H1 (cell line): ENCODE results near the gene TMEM185B. TPM values are rescaled to one million over a fixed set of nuclear protein-coding genes. Genes with fewer than 3 reads are reported as not detected.

Source experiments
- CTCF ChIA-PET: fragments of 300-600 bp; sonication (Branson Sonifier 250); formaldehyde crosslinking; loops from one replicate; lab custom pipeline; 2021; ENCODE audit not compliant: partially characterized antibody; lab: Charles Lee
- POLR2A ChIA-PET: fragments of 300-600 bp; sonication (Branson Sonifier 250); formaldehyde crosslinking; loops from one replicate; lab custom pipeline; 2021; ENCODE audit warnings: inconsistent platforms; ENCODE audit not compliant: partially characterized antibody; lab: Charles Lee
- DNase-seq, 2 experiments: peaks; one replicate each; pipeline versions ENCODE4 v3.0.0 to v3.0.0-alpha.2; 2010 to 2022; ENCODE audit warnings: low spot score in 2 of 2, low read depth in 1 of 2, mixed read lengths in 1 of 2
- FAIRE-seq: peaks from 2 replicates; lab custom pipeline; 2011; peaks lifted over from hg19 to GRCh38; lab: Jason Lieb, UNC
- H2AFZ ChIP-seq: 2 replicates; pipeline ENCODE4 v1.8.1; 2012; ENCODE audit warnings: low read length, inconsistent platforms
- H2AK5ac ChIP-seq: 2 replicates; pipeline ENCODE4 v1.6.1; 2013; ENCODE audit warnings: low read depth, low read length
- H2BK120ac ChIP-seq: replicated peaks from 2 replicates; pipeline ENCODE3; 2013; ENCODE audit warnings: low read depth, low read length, inconsistent platforms
- H2BK12ac ChIP-seq: 2 replicates; pipeline ENCODE4 v1.6.1; 2013; ENCODE audit warnings: low read depth, low read length
- H2BK15ac ChIP-seq: 2 replicates; pipeline ENCODE4 v1.6.1; 2013; ENCODE audit warnings: low read length
- H2BK20ac ChIP-seq: 2 replicates; pipeline ENCODE4 v1.6.1; 2013; ENCODE audit warnings: low read length
- H2BK5ac ChIP-seq: 2 replicates; pipeline ENCODE4 v1.6.1; 2013; ENCODE audit warnings: low read depth, low read length
- H3K14ac ChIP-seq: 2 replicates; pipeline ENCODE4 v1.6.1; 2013; ENCODE audit warnings: inconsistent platforms; ENCODE audit not compliant: insufficient read length
- H3K18ac ChIP-seq: 2 replicates; pipeline ENCODE4 v1.6.1; 2013; ENCODE audit warnings: low read length; ENCODE audit errors: extremely low read depth
- H3K23ac ChIP-seq: 2 replicates; pipeline ENCODE4 v1.6.1; 2013; ENCODE audit warnings: inconsistent platforms; ENCODE audit not compliant: insufficient read length
- H3K23me2 ChIP-seq: 2 replicates; pipeline ENCODE4 v1.6.1; 2013; ENCODE audit warnings: low read depth, low read length
- H3K27ac ChIP-seq: 2 replicates; pipeline ENCODE4 v1.6.1; 2011; ENCODE audit warnings: low read depth, low read length, inconsistent platforms
- H3K27me3 ChIP-seq, 4 experiments: replicated peaks in 1 of 4; 1 replicate in 1 of 4; 2 replicates in 3 of 4; pipeline versions ENCODE4 v1.6.1 to v1.8.1; 2011 to 2013; ENCODE audit warnings: low read length in 3 of 4, mild to moderate bottlenecking in 3 of 4, inconsistent platforms in 2 of 4, mixed read lengths in 2 of 4, moderate library complexity in 1 of 4; ENCODE audit not compliant: control insufficient read depth in 3 of 4, insufficient read depth in 3 of 4; ENCODE audit errors: extremely low read depth in 1 of 4
- H3K36me3 ChIP-seq, 4 experiments: 2 replicates each; pipeline versions ENCODE4 v1.6.1 to v1.8.1; 2011 to 2013; ENCODE audit warnings: mild to moderate bottlenecking in 4 of 4, low read length in 3 of 4, moderate library complexity in 2 of 4, control low read depth in 1 of 4, inconsistent platforms in 1 of 4; ENCODE audit not compliant: insufficient read depth in 4 of 4, control insufficient read depth in 2 of 4
- H3K4ac ChIP-seq: replicated peaks from 2 replicates; pipeline ENCODE3; 2013; ENCODE audit warnings: low read length, low read depth, mixed read lengths, inconsistent platforms; ENCODE audit not compliant: insufficient read length
- H3K4me1 ChIP-seq, 4 experiments: replicated peaks in 1 of 4; 1 replicate in 1 of 4; 2 replicates in 3 of 4; pipeline versions ENCODE4 v1.6.1 to v1.8.1; 2011 to 2013; ENCODE audit warnings: low read length in 3 of 4, inconsistent platforms in 2 of 4, mixed read lengths in 1 of 4; ENCODE audit not compliant: insufficient read depth in 4 of 4, control insufficient read depth in 3 of 4
- H3K4me2 ChIP-seq, 2 experiments: 2 replicates each; pipeline versions ENCODE4 v1.6.1 to v1.8.1; 2011 to 2013; ENCODE audit warnings: low read depth in 2 of 2, low read length in 2 of 2, control low read depth in 1 of 2, inconsistent platforms in 1 of 2, mild to moderate bottlenecking in 1 of 2; ENCODE audit not compliant: insufficient read depth in 1 of 2
- H3K4me3 ChIP-seq, 4 experiments: fragments of 200-600, 300-600 bp in 1 of 4; sonication (generic), shearing (Covaris generic), sonication (Bioruptor Twin) in 1 of 4; 2 replicates each; pipeline versions ENCODE4 v1.5.1 to v1.8.1; 2011 to 2016; ENCODE audit warnings: low read length in 4 of 4, low read depth in 3 of 4, control low read depth in 2 of 4, inconsistent platforms in 2 of 4, mild to moderate bottlenecking in 2 of 4, mixed read lengths in 1 of 4, moderate library complexity in 1 of 4; ENCODE audit not compliant: insufficient read depth in 2 of 4; ENCODE audit errors: extremely low read depth in 1 of 4
- H3K56ac ChIP-seq: replicated peaks from 2 replicates; pipeline ENCODE3; 2013; ENCODE audit warnings: low read depth, mild to moderate bottlenecking, mixed read lengths, low read length, inconsistent platforms; ENCODE audit not compliant: insufficient read length
- H3K79me1 ChIP-seq: 2 replicates; pipeline ENCODE4 v1.6.1; 2013; ENCODE audit warnings: low read depth, low read length, control low read depth
- H3K79me2 ChIP-seq, 2 experiments: 2 replicates each; pipeline versions ENCODE4 v1.6.1 to v1.8.1; 2012 to 2013; ENCODE audit warnings: low read length in 2 of 2, mild to moderate bottlenecking in 2 of 2, inconsistent platforms in 1 of 2; ENCODE audit not compliant: insufficient read depth in 2 of 2, control insufficient read depth in 1 of 2
- H3K9ac ChIP-seq, 4 experiments: replicated peaks in 1 of 4; 1 replicate in 1 of 4; 2 replicates in 3 of 4; pipeline versions ENCODE4 v1.6.1 to v1.8.1; 2011 to 2013; ENCODE audit warnings: low read depth in 3 of 4, low read length in 3 of 4, control low read depth in 2 of 4, mild to moderate bottlenecking in 2 of 4, moderate library complexity in 2 of 4, inconsistent platforms in 1 of 4; ENCODE audit errors: extremely low read depth in 1 of 4
- H3K9me3 ChIP-seq, 2 experiments: 2 replicates each; pipeline versions ENCODE4 v1.6.1 to v1.8.1; 2012 to 2013; ENCODE audit warnings: mild to moderate bottlenecking in 2 of 2, moderate library complexity in 2 of 2, control low read depth in 1 of 2, inconsistent platforms in 1 of 2, low read depth in 1 of 2, low read length in 1 of 2, mixed read lengths in 1 of 2; ENCODE audit not compliant: insufficient read depth in 2 of 2
- H4K20me1 ChIP-seq, 2 experiments: replicated peaks in 1 of 2; 2 replicates each; pipeline versions ENCODE3 to v1.8.1; 2011 to 2013; ENCODE audit warnings: inconsistent platforms in 2 of 2, low read length in 2 of 2, mild to moderate bottlenecking in 1 of 2; ENCODE audit not compliant: insufficient read depth in 2 of 2, control insufficient read depth in 1 of 2
- H4K5ac ChIP-seq: 2 replicates; pipeline ENCODE4 v1.6.1; 2013; ENCODE audit warnings: low read length, low read depth, mixed read lengths, inconsistent platforms; ENCODE audit not compliant: insufficient read length
- H4K8ac ChIP-seq: 2 replicates; pipeline ENCODE4 v1.8.0; 2013; ENCODE audit warnings: mild to moderate bottlenecking, moderate library complexity, low read length, inconsistent platforms; ENCODE audit not compliant: insufficient read depth; ENCODE audit errors: extremely low read depth
- H4K91ac ChIP-seq: replicated peaks from 2 replicates; pipeline ENCODE3; 2013; ENCODE audit warnings: low read length, mixed read lengths, inconsistent platforms; ENCODE audit not compliant: insufficient read length
- ASH2L ChIP-seq: fragments of 200-600, 300-600 bp; sonication (generic); IDR thresholded peaks from one replicate; pipeline ENCODE4 v1.7.1; 2017; ENCODE audit warnings: low read length
- EGR1 ChIP-seq: IDR thresholded peaks from 2 replicates; pipeline ENCODE4 v1.6.1; 2011; ENCODE audit warnings: low read depth, low read length, borderline replicate concordance
- EZH2 ChIP-seq: fragments of 200-600 bp; sonication (generic); IDR thresholded peaks from 2 replicates; pipeline ENCODE4 v1.7.1; 2012; ENCODE audit warnings: low read depth, mild to moderate bottlenecking, moderate library complexity, low read length, inconsistent platforms; ENCODE audit not compliant: severe bottlenecking
- MAX ChIP-seq: IDR thresholded peaks from 2 replicates; pipeline ENCODE4 v1.6.1; 2012; ENCODE audit warnings: inconsistent platforms
- NANOG ChIP-seq: IDR thresholded peaks from 2 replicates; pipeline ENCODE4 v1.6.1; 2011; ENCODE audit warnings: low read length, low read depth, mild to moderate bottlenecking, inconsistent platforms; ENCODE audit not compliant: insufficient read depth, poor library complexity, severe bottlenecking
- POU5F1 ChIP-seq: IDR thresholded peaks from 2 replicates; pipeline ENCODE4 v1.6.1; 2011; ENCODE audit warnings: low read depth, mild to moderate bottlenecking, low read length, moderate library complexity
- SIRT6 ChIP-seq: IDR thresholded peaks from one replicate; pipeline ENCODE4 v1.7.1; 2012; ENCODE audit warnings: low read length, inconsistent platforms
- TAF1 ChIP-seq: IDR thresholded peaks from 2 replicates; pipeline ENCODE4 v1.6.1; 2011; ENCODE audit warnings: mild to moderate bottlenecking, low read depth, low read length
- TAF7 ChIP-seq: optimal IDR thresholded peaks from 2 replicates; pipeline ENCODE3; 2011; ENCODE audit warnings: low read depth, mild to moderate bottlenecking, inconsistent platforms, low read length, moderate library complexity, borderline replicate concordance
- YY1 ChIP-seq: IDR thresholded peaks from 2 replicates; pipeline ENCODE4 v1.6.1; 2011; ENCODE audit warnings: low read depth, mild to moderate bottlenecking, low read length
- WGBS, 2 experiments: shearing (Covaris generic) in 1 of 2; methylation state at CpG; one replicate each; pipeline versions ENCODE4 v1.1.6 to v1.1.7; 2013 to 2015; ENCODE audit warnings: low lambda C conversion rate in 2 of 2, mixed read lengths in 2 of 2, inconsistent platforms in 1 of 2, low coverage in 1 of 2, missing lambda C conversion rate in 1 of 2; ENCODE audit not compliant: insufficient replicate concordance in 2 of 2, insufficient coverage in 1 of 2, insufficient read length in 1 of 2; ENCODE audit errors: extremely low coverage in 1 of 2, missing lambda C conversion rate in 1 of 2; 5-methylcytosine and 5-hydroxymethylcytosine counted together
- polyA plus RNA-seq, 7 experiments: library from polyadenylated mRNA; depleted of rRNA in 3 of 7; stranded (reverse) in 5 of 7; unstranded in 2 of 7; fragments of >200 nt in 5 of 7; fragments of 200-250 nt in 2 of 7; gene quantifications; 1 replicate in 5 of 7; 2 replicates in 1 of 7; 4 replicates in 1 of 7; pipeline versions ENCODE4 v1.2.1 to v1.2.3, GENCODE V29; 2011 to 2013; ENCODE audit warnings: missing spikeins in 2 of 7, mixed read lengths in 2 of 7
- total RNA-seq: library from RNA; stranded (reverse); fragmentation: NEBNext Ultra II Directional; extraction: Animal tissue kit (Norgen Biotek cat#: 25700); gene quantifications from 2 replicates; pipeline ENCODE4 v1.2.1, GENCODE V29; 2021

TMEM185B gene
- total and polyA plus RNA-seq, 2 of the 8 experiments (the other 6 are each of a cell fraction or from before 2014, with no cell fraction given), result 13.5 to 14.0 TPM

- Histone ChIP-seq H2BK20ac (no peak overlapping the region), H4K5ac (no peak overlapping the region), H3K18ac (no peak overlapping the region), H3K4me2 (no peak overlapping the region; a peak in 1 of 4 replicates), H3K9ac (no peak overlapping the region), H3K79me2 (no peaks in the 10 kb centered on the region), H4K20me1 (peaks cover 0 to 5% of the 10 kb centered on the region in 2 experiments), H3K27ac (no peak overlapping the region), H2AK5ac (no peak overlapping the region), H3K23ac (no peak overlapping the region), H3K4me1 (peaks cover 4 to 10% (median 8%) of the 10 kb centered on the region in 4 experiments), H3K14ac (no peak overlapping the region), H4K8ac (no peak overlapping the region), H4K91ac (no peak overlapping the region), H3K23me2 (peaks cover 14% of the 10 kb centered on the region), H2BK15ac (no peak overlapping the region), H3K4ac (no peak overlapping the region), H3K56ac (no peak overlapping the region), H3K27me3 (peaks cover 8 to 43% (median 29%) of the 10 kb centered on the region in 4 experiments), H3K4me3 (no peak overlapping the region), H2BK5ac (no peak overlapping the region), H2BK12ac (no peak overlapping the region), H3K9me3 (peaks cover 0 to 5% of the 10 kb centered on the region in 2 experiments; a peak in 1 of 4 replicates), H3K79me1 (no peaks in the 10 kb centered on the region), H2AFZ (no peak overlapping the region), H3K36me3 (no peaks in the 10 kb centered on the region)
- 97% methylated on average over 6 of the region's 6 CpGs; no CpG with 5 or more reads in 1 of the 2 experiments for WGBS, 2 experiments
- DNase-seq (no peak), FAIRE-seq (no peak)
- POLR2A ChIA-PET, result no interaction called here
- CTCF ChIA-PET, result interaction anchor here (0.8 to 1.8 kb wide), 5 partner anchors 22 to 125 kb away, joined by 3 to 7 read pairs (median 3); no protein-coding TSS in a partner anchor
- TF ChIP-seq SIRT6 (no peak), YY1 (no peak), TAF1 (no peak), MAX (no peak), TAF7 (no peak), POU5F1 (no peak), NANOG (no peak), EZH2 (no peak), ASH2L (no peak), EGR1 (no peak)
- TF ChIP-seq, all 59 proteins: peak for 0
- H2BK120ac ChIP-seq, result no peak overlapping the region
These were observed 31.9 kb upstream of the TMEM185B start for GRCh38 chr2:120255071-120255470.
